A549 (cell line): ENCODE data around the gene SGTA. TPM values are rescaled to one million over a fixed set of nuclear protein-coding genes. Genes with fewer than 3 reads are reported as not detected.

ENCODE experiments used
- ATAC-seq, 2 experiments: fragments of 200-7000 bp in 1 of 2; fragments of >200 bp in 1 of 2; cut with Nextera tagmentation in 1 of 2; cut with Tn5 transposase in 1 of 2; 3 replicates each; pipeline versions ENCODE4 v1.8.0 to v1.9.1; 2018 to 2020; ENCODE audit warnings: mild to moderate bottlenecking in 1 of 2, moderate library complexity in 1 of 2
- CTCF ChIA-PET: fragments of 300-600 bp; sonication (Branson Sonifier 250); formaldehyde crosslinking; extraction: SDS; loops from one replicate; lab custom pipeline; 2021; ENCODE audit warnings: antibody characterized with exemption, inconsistent platforms; lab: Yijun Ruan, JAX
- POLR2A ChIA-PET: fragments of 350-600 bp; formaldehyde crosslinking; extraction: SDS; loops from one replicate; lab custom pipeline; 2021; ENCODE audit warnings: antibody characterized with exemption, inconsistent platforms; lab: Yijun Ruan, JAX
- DNase-seq, 2 experiments: peaks; one replicate each; pipeline versions ENCODE4 v3.0.0 to v3.0.0-alpha.2; 2011 to 2016; ENCODE audit warnings: low read depth in 1 of 2, low spot score in 1 of 2
- FAIRE-seq: peaks from 2 replicates; lab custom pipeline; 2011; peaks lifted over from hg19 to GRCh38; lab: Jason Lieb, UNC
- H3K27ac ChIP-seq, 2 experiments: fragments of >200 bp; sonication (Bioruptor Twin); formaldehyde crosslinking; 3 replicates each; pipeline ENCODE4 v1.5.1; 2016 to 2017
- H3K4me1 ChIP-seq: fragments of >200 bp; sonication (Bioruptor Twin); formaldehyde crosslinking; 3 replicates; pipeline ENCODE4 v1.6.1; 2016
- H3K4me2 ChIP-seq: fragments of >200 bp; sonication (Bioruptor Twin); formaldehyde crosslinking; 3 replicates; pipeline ENCODE4 v1.6.1; 2016
- H3K4me3 ChIP-seq: fragments of >200 bp; sonication (Bioruptor Twin); formaldehyde crosslinking; 3 replicates; pipeline ENCODE4 v1.5.1; 2016
- H3K9me3 ChIP-seq: fragments of >200 bp; sonication (Bioruptor Twin); formaldehyde crosslinking; 3 replicates; pipeline ENCODE4 v1.6.1; 2016
- BCL3 ChIP-seq: fragments of >200 bp; sonication (Bioruptor Twin); formaldehyde crosslinking; IDR thresholded peaks from 3 replicates; pipeline ENCODE4 v1.6.1; 2016
- CEBPB ChIP-seq, 2 experiments: fragments of >200 bp in 1 of 2; sonication (Bioruptor Twin) in 1 of 2; formaldehyde crosslinking in 1 of 2; IDR thresholded peaks; 2 replicates each; pipeline ENCODE4 v1.6.1; 2012 to 2016
- CHD2 ChIP-seq: fragments of 150-350 bp; IDR thresholded peaks from 2 replicates; pipeline ENCODE4 v1.6.1; 2014; ENCODE audit warnings: low read length; ENCODE audit not compliant: partially characterized antibody
- CHD4 ChIP-seq: fragments of 200-600 bp; sonication (generic); IDR thresholded peaks from 2 replicates; pipeline ENCODE4 v1.6.1; 2016; ENCODE audit warnings: antibody characterized with exemption, mild to moderate bottlenecking, borderline replicate concordance
- EHMT2 ChIP-seq: fragments of 200-600 bp; sonication (generic); IDR thresholded peaks from 2 replicates; pipeline ENCODE4 v1.6.1; 2016; ENCODE audit warnings: antibody characterized with exemption, low read depth, mild to moderate bottlenecking, moderate library complexity
- ELK1 ChIP-seq: fragments of 150-350 bp; IDR thresholded peaks from 2 replicates; pipeline ENCODE4 v1.6.1; 2014; ENCODE audit warnings: low read depth, mild to moderate bottlenecking, low read length
- FOXS1 ChIP-seq: fragments of 250-450 bp; sonication (Bioruptor Pico); IDR thresholded peaks from 2 replicates; pipeline ENCODE4 v1.5.0; 2020; ENCODE audit warnings: mild to moderate bottlenecking, moderate library complexity
- GATA3 ChIP-seq: IDR thresholded peaks from 2 replicates; pipeline ENCODE4 v1.6.1; 2012; ENCODE audit warnings: borderline replicate concordance
- HDAC2 ChIP-seq: fragments of 200-600 bp; sonication (generic); IDR thresholded peaks from 2 replicates; pipeline ENCODE4 v1.6.1; 2016
- HOXB5 ChIP-seq: fragments of 250-450 bp; sonication (Bioruptor Pico); IDR thresholded peaks from 2 replicates; pipeline ENCODE4 v1.5.0; 2020; ENCODE audit warnings: mild to moderate bottlenecking, moderate library complexity
- JUN ChIP-seq, 2 experiments: fragments of >200 bp; sonication (Bioruptor Twin); formaldehyde crosslinking; IDR thresholded peaks; 2 replicates in 1 of 2; 3 replicates in 1 of 2; pipeline ENCODE4 v1.6.1; 2016 to 2017
- NFE2L2 ChIP-seq: fragments of 150-350 bp; conservative IDR thresholded peaks from 2 replicates; pipeline ENCODE4 v1.6.1; 2014; ENCODE audit warnings: low read length
- NPAS2 ChIP-seq: fragments of 250-450 bp; sonication (Bioruptor Pico); IDR thresholded peaks from 2 replicates; pipeline ENCODE4 v1.8.0; 2022; ENCODE audit warnings: mild to moderate bottlenecking, moderate library complexity, borderline replicate concordance
- NR3C1 ChIP-seq: fragments of >200 bp; sonication (Bioruptor Twin); formaldehyde crosslinking; IDR thresholded peaks from 3 replicates; pipeline ENCODE4 v1.6.1; 2017
- POLR2A ChIP-seq: IDR thresholded peaks from 2 replicates; pipeline ENCODE4 v1.6.1; 2012; ENCODE audit warnings: mild to moderate bottlenecking, low read length
- RAD21 ChIP-seq, 2 experiments: fragments of >200 bp in 1 of 2; sonication (Bioruptor Twin) in 1 of 2; formaldehyde crosslinking in 1 of 2; IDR thresholded peaks in 1 of 2; conservative IDR thresholded peaks in 1 of 2; 2 replicates in 1 of 2; 3 replicates in 1 of 2; pipeline ENCODE4 v1.6.1; 2012 to 2018; ENCODE audit warnings: inconsistent platforms in 1 of 2
- RARB ChIP-seq: fragments of 250-450 bp; sonication (Bioruptor Pico); IDR thresholded peaks from 2 replicates; pipeline ENCODE4 v1.8.0; 2021; ENCODE audit warnings: mild to moderate bottlenecking, moderate library complexity
- RCOR1 ChIP-seq: fragments of 150-350 bp; IDR thresholded peaks from 2 replicates; pipeline ENCODE4 v1.6.1; 2014; ENCODE audit warnings: antibody characterized with exemption, low read length, low read depth
- RFX5 ChIP-seq: fragments of 450-650 bp; IDR thresholded peaks from 2 replicates; pipeline ENCODE4 v1.7.1; 2014; ENCODE audit warnings: antibody characterized with exemption, mild to moderate bottlenecking, moderate library complexity
- RNF2 ChIP-seq: fragments of 200-600 bp; sonication (generic); IDR thresholded peaks from 2 replicates; pipeline ENCODE4 v1.6.1; 2016; ENCODE audit warnings: low read depth, mild to moderate bottlenecking, antibody characterized with exemption, moderate library complexity, borderline replicate concordance
- SMC3 ChIP-seq: fragments of >200 bp; sonication (Bioruptor Twin); formaldehyde crosslinking; IDR thresholded peaks from 3 replicates; pipeline ENCODE4 v1.6.1; 2018; ENCODE audit warnings: inconsistent platforms
- TFCP2L1 ChIP-seq: fragments of 250-450 bp; sonication (Bioruptor Pico); IDR thresholded peaks from 2 replicates; pipeline ENCODE4 v1.5.0; 2021; ENCODE audit warnings: mild to moderate bottlenecking
- ZC3H11A ChIP-seq: fragments of 450-650 bp; IDR thresholded peaks from 2 replicates; pipeline ENCODE4 v1.6.1; 2014; ENCODE audit warnings: antibody characterized with exemption, mild to moderate bottlenecking
- ZSCAN20 ChIP-seq: fragments of 250-450 bp; sonication (Bioruptor Pico); IDR thresholded peaks from 2 replicates; pipeline ENCODE4 v1.8.0; 2022; ENCODE audit warnings: mild to moderate bottlenecking, moderate library complexity
- WGBS: methylation state at CpG from one replicate; pipeline ENCODE4 v1.1.6; 2017; ENCODE audit errors: missing lambda C conversion rate; 5-methylcytosine and 5-hydroxymethylcytosine counted together
- polyA plus RNA-seq, 4 experiments: library from polyadenylated mRNA; depleted of rRNA in 3 of 4; stranded (reverse); fragments of >200 nt; fragmentation: RNase III in 1 of 4; extraction: RNeasy Plus Mini Kit Qiagen cat#74134 plus additional on column Dnase treatment in 1 of 4; gene quantifications; 2 replicates in 3 of 4; 3 replicates in 1 of 4; pipeline ENCODE4 v1.2.3, GENCODE V29; 2011 to 2017

SGTA gene
- polyA plus RNA-seq, 2 of the 4 experiments (the other 2 are of a cell fraction) = 39.1 to 48.0 TPM

GRCh38 chr19:2813235-2814160 is 30.4 kb upstream of the SGTA start:
- Histone ChIP-seq H3K4me3 (no peak overlapping the region), H3K4me1 (no peaks in the 10 kb centered on the region), H3K27ac (no peak overlapping the region), H3K9me3 (no peaks in the 10 kb centered on the region), H3K4me2 (no peak overlapping the region)
- POLR2A ChIA-PET = no interaction called here
- DNase-seq = no peak
- CTCF ChIA-PET = no interaction called here
- FAIRE-seq = no peak
- TF ChIP-seq SMC3 = no peak
- TF ChIP-seq RCOR1 = no peak
- TF ChIP-seq NPAS2 (CRISPR knock-in tag) = no peak
- no peak for TF ChIP-seq TFCP2L1 (CRISPR knock-in tag)
- no peak for TF ChIP-seq RARB (CRISPR knock-in tag)
- TF ChIP-seq POLR2A = no peak
- no peak for TF ChIP-seq CEBPB (IDR thresholded peaks at IDR 0.05)
- no peak for TF ChIP-seq ELK1
- no peak for TF ChIP-seq CHD2
- no peak for TF ChIP-seq RFX5
- no peak for TF ChIP-seq EHMT2
- no peak for TF ChIP-seq CHD4
- ATAC-seq = no peak
- WGBS = 97% methylated on average over 9 of the region's 35 CpGs

- Histone ChIP-seq H3K27ac (no peak overlapping the region), H3K4me3 (no peak overlapping the region), H3K4me1 (no peaks in the 10 kb centered on the region), H3K9me3 (no peaks in the 10 kb centered on the region), H3K4me2 (no peak overlapping the region)
- ATAC-seq = no peak
- DNase-seq = no peak
- TF ChIP-seq ZSCAN20 (CRISPR knock-in tag) = no peak
- TF ChIP-seq FOXS1 (CRISPR knock-in tag) = no peak
- TF ChIP-seq RARB (CRISPR knock-in tag) = no peak
- TF ChIP-seq NR3C1 = no peak
- no peak for TF ChIP-seq RFX5
- TF ChIP-seq HDAC2 = no peak
- no peak for TF ChIP-seq RAD21 (conservative IDR thresholded peaks at IDR 0.05 in 1 of 2, IDR thresholded peaks at IDR 0.05 in 1 of 2)
- no peak for TF ChIP-seq ZC3H11A
- TF ChIP-seq CHD2 = no peak
- no peak for TF ChIP-seq HOXB5 (CRISPR knock-in tag)
- no peak for TF ChIP-seq GATA3
- TF ChIP-seq BCL3 = no peak
- TF ChIP-seq NFE2L2 = no peak
- TF ChIP-seq RNF2 = no peak
- TF ChIP-seq JUN (IDR thresholded peaks at IDR 0.05) = no peak
- no peak for TF ChIP-seq TFCP2L1 (CRISPR knock-in tag)
- FAIRE-seq = no peak
- WGBS = no CpG with 5 or more reads among the region's 37 CpGs
- CTCF ChIA-PET = interaction anchor here (0.5 kb wide), 1 partner anchor 1262 kb away, joined by 3 read pairs; no protein-coding TSS in a partner anchor
- POLR2A ChIA-PET = no interaction called here
These were observed 29.6 kb upstream of the SGTA start for GRCh38 chr19:2812414-2813234.
